ENCODE results near the gene MKLN1. TPM values are rescaled to one million over a fixed set of nuclear protein-coding genes. Genes with fewer than 3 reads are reported as not detected.
"Not testable (repeated sequence)": the region's sequence is repeated elsewhere in the genome, so short reads cannot be mapped to it uniquely, and the experiment has no call there.

The MKLN1 gene
- total RNA-seq, 1 donor from 2014 or later: 66.0 TPM

GRCh38 chr7:131327049-131327625 lies 539 bp upstream of the MKLN1 start:
- no peak for TF ChIP-seq CTCF (IDR thresholded peaks at IDR 0.05)
- intact Hi-C loops (cut with DNase I): no loop called here
- H3K9me3 ChIP-seq: no peaks in the 10 kb centered on the region
- no peaks in the 10 kb centered on the region for H3K36me3 ChIP-seq
- peak overlapping the region; percentile 96 for H3K27ac ChIP-seq
- no peak for DNase-seq
- ATAC-seq: peak; percentile 47
- no peaks in the 10 kb centered on the region for H3K27me3 ChIP-seq
- peaks cover 24% of the 10 kb centered on the region for H3K4me1 ChIP-seq
- H3K4me3 ChIP-seq: peak overlapping the region; percentile 71

- H3K4me1 ChIP-seq: peaks cover 30% of the 10 kb centered on the region
- no peaks in the 10 kb centered on the region for H3K36me3 ChIP-seq
- ATAC-seq (no peak), DNase-seq (no peak)
- intact Hi-C loops (cut with DNase I): no loop called here
- TF ChIP-seq CTCF (IDR thresholded peaks at IDR 0.05): no peak
- peak overlapping the region; percentile 71 for H3K4me3 ChIP-seq
- peak overlapping the region; percentile 96 for H3K27ac ChIP-seq
- H3K27me3 ChIP-seq: no peaks in the 10 kb centered on the region
- H3K9me3 ChIP-seq: no peaks in the 10 kb centered on the region
Measured at GRCh38 chr7:131328377-131329175, 900 bp downstream of the MKLN1 start.

DNA sequence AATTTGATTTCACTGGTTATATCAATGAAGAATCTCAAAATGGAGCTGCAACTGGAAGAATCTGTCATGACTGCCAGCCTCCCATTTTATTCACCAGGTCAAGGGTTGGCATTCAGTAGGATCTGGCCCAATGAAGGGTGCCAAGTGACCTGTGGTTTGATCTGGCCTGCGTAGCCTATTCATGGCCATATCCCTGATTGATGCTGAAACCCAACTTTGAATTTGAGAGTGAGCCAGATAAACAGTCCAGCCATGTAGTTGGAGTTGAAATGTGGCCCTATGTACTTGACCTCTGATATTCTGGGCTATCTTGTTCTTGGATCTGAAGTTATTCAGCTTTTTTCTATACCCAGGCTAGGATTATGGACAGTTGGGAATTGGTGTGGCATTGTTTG lies 1.5 kb downstream of the MKLN1 start:
- peaks cover 30% of the 10 kb centered on the region for H3K4me1 ChIP-seq
- no peak for DNase-seq
- intact Hi-C loops (cut with DNase I): no loop called here
- H3K4me3 ChIP-seq: peak overlapping the region; percentile 71
- no peak for ATAC-seq
- no peaks in the 10 kb centered on the region for H3K27me3 ChIP-seq
- no peak for TF ChIP-seq CTCF (IDR thresholded peaks at IDR 0.05)
- H3K36me3 ChIP-seq: no peaks in the 10 kb centered on the region
- peak overlapping the region; percentile 96 for H3K27ac ChIP-seq
- H3K9me3 ChIP-seq: no peaks in the 10 kb centered on the region

DNA sequence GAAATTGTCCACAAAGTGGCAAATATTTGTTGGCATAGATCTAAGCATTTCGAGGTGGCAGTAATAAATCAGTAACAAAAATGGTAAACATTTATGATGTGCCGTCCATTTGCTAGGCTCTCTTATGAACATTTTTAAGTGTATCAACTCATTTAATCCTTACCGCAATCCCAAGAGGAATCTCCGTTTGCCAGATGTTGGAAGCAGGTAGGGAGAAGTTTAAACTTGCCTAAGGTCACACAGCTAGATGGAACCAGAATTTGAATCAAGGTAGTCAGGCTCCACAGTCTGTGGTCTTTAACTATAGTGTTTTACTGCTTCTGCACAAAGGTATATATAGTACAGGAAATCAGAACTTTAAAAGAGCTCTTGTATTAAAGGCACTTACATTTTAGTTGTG lies 2.6 kb downstream of the MKLN1 start:
- H3K4me3 ChIP-seq: peak overlapping the region; percentile 71
- no peak for TF ChIP-seq CTCF (IDR thresholded peaks at IDR 0.05)
- DNase-seq (no peak), ATAC-seq (no peak)
- H3K27me3 ChIP-seq: no peaks in the 10 kb centered on the region
- peaks cover 30% of the 10 kb centered on the region for H3K4me1 ChIP-seq
- no peaks in the 10 kb centered on the region for H3K9me3 ChIP-seq
- no peak overlapping the region for H3K27ac ChIP-seq
- H3K36me3 ChIP-seq: no peaks in the 10 kb centered on the region
- intact Hi-C loops (cut with DNase I): no loop called here

- ATAC-seq (no peak), DNase-seq (no peak)
- intact Hi-C loops (cut with DNase I): no loop called here
- Histone ChIP-seq H3K27ac (no peak overlapping the region), H3K27me3 (no peaks in the 10 kb centered on the region), H3K4me1 (peaks cover 27% of the 10 kb centered on the region), H3K9me3 (peaks cover 9% of the 10 kb centered on the region), H3K36me3 (no peaks in the 10 kb centered on the region), H3K4me3 (no peak overlapping the region)
- TF ChIP-seq CTCF (IDR thresholded peaks at IDR 0.05): no peak
Measured at GRCh38 chr7:131331806-131332205, 4.1 kb downstream of the MKLN1 start.

DNA sequence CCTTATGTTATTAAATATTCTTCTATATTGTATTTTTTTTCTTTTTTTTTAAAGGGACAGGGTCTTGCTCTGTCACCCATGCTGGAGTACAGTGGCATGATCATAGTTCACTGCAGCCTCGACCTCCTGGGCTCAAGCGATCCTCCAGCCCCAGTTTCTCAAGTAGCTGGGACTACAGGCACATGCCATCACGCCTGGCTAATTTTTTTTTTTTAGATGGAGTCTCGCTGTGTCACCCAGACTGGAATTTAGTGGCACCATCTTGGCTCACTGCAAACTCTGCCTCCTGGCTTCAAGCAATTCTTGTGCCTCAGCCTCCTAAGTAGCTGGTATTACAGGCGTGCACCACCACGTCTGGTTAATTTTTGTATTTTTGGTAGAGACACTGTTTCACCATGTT lies 5.1 kb downstream of the MKLN1 start:
- DNase-seq; ATAC-seq; H3K4me3 ChIP-seq; H3K27me3 ChIP-seq; intact Hi-C loops (cut with DNase I); H3K27ac ChIP-seq; H3K36me3 ChIP-seq: not testable (repeated sequence)
- H3K4me1 ChIP-seq: peaks cover 23% of the 10 kb centered on the region
- peaks cover 15% of the 10 kb centered on the region for H3K9me3 ChIP-seq
